ENCODE data around the gene CNNM2. TPM values are rescaled to one million over a fixed set of nuclear protein-coding genes. Genes with fewer than 3 reads are reported as not detected.

Gene CNNM2
- polyA plus RNA-seq, 3 donors = 10.2 to 11.5 (median 10.9) TPM

DNA sequence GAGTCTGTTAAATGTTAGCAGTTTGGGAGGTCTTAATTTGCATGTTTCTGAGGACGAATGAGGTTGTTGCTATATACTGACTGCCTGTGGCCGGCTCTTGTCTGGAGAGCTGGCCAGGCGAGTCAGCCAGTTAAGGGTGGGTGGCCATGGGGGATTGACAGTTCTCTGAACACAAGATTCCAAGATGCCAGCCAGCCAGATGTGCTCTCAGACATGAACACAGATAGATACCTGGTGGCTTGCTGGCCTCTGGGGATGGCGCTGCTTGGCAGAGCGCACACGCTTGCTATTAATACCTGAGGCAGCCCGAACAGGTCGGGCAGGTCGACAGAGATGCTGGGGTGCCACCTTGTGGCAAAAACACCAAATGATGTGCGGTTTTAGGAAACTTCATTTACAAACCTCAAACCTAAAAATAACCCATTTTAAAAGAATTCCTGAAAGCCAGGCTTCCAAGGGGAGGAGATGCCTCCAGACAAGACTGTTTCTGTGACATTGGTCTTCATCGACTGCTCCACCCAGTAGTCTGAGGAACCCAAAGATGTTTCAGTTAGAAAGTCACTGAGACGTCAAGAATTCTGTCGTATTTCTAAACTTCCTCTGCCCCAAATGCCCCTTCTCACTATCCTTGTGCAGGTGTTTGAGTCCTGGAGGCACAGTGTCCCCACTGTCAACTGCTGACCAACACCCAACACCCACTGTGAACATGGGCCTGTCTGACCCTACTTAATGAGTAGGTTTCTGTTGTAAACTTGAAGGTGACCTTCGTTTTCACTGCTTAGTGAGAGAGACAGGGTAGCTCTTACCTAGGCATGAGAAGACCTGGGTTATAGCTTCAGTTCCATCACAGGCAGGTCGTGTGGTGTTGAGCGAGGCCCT lies 151.6 kb downstream of the CNNM2 start:
- peak; percentile 58 for DNase-seq

DNA sequence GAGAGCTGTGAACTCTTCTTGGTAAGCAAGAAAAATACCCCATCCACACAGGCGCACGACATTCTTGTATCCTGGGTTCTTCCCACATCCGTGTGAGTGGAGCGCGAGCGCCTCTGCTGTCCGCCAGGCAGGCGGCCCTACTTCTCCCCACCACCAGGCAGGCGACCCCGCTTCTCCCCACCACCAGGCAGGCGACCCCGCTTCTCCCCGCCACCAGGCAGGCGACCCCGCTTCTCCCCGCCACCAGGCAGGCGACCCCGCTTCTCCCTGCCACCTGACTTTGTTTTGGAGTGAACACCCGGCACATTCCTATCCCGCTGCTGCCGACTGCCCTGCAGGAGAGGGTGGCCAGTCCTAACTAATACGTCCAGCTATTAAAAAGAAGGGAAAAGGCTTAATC lies 154.2 kb downstream of the CNNM2 start:
- DNase-seq = no peak

DNA sequence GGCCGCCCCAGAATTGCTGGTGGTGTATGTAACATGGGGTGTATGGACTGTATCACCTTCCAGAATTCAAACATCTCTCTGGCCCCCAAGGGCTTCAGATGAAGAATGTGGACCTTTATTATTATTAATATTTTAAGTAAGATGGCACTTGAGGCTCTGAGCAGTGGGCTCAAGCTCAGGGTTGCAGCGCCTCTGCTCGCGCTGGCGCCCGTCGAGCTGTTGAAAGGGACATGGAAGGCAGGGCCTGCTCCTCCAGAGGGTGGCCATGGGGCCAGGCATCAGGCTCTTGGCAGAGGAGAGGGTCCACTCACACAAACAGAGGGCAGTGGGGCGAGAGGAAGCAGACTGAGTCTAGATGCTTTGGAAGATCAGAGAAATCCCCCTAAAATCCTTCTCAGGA lies 154.8 kb downstream of the CNNM2 start:
- DNase-seq = no peak

DNA sequence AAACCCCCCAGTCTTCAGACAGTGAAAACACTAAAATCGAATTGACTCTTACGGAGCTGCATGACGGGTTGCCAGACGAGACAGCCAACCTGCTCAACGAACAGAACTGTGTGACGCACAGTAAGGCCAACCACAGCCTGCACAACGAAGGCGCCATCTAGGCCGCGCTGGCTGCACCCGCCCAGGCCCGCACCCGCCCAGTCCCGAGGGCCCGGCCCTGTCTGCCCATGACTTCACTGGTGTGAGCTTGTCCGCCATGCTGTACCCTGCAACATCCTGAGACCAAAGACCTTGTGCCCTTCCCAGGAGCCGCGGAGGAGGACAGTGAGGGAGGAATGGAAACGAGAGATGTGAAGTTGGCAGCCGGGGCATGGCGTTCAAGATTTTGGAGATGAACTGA lies 158.9 kb downstream of the CNNM2 start:
- no peak for DNase-seq

DNA sequence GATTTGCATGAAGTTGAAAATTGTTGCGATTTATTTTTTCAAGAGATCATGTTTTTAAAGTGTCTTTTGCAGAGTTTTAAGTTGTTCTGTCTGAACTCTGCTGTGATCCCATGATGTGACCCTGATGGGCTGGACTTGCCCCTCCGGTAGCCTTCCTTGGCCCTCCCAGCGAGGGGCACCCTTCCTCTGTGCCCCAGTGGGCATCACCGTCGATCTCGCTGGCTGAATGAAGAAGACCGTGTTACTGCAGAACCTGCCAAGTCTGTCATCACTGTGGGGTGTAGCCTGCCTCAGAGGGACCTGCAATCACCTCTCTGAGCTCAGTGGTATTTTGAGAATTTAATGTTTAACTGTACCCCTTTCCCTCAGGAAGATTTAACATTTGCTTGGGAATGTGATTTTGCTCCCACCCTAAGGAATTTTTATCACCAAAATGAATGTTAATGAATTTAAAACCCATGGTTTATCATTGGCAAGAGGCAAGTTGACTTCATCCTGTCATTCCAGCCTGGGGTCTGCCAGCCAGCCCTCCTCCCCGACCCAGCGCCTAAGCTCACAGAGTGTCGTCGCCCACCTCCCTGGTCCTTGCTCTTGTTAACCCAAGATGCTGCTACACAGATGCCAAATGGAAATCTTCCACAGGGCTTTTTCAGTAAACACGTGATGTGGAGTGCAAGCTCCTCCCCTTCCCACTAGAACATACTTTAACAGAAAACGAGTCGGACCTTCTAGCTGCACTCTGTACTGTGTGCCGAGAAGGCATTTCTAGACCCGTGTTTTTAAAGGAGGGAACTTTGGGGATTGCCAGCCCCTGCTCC lies 159.6 kb downstream of the CNNM2 start:
- no peak for DNase-seq

DNA sequence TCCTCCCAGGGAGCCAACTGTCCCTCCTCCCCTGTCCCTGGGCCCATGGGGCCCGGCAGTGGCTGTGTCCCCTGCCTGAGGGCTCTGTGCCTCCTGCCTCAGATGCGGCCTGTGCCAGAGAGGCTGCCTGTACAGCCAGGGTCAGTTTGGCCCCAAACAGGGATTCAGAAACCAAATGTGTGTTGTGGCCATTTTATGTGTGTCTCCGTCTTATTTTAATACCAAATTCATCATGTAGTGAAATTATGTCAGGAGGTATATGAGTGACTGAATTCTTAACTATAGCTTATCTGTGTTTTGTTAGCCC lies 160.2 kb downstream of the CNNM2 start:
- DNase-seq = no peak

DNA sequence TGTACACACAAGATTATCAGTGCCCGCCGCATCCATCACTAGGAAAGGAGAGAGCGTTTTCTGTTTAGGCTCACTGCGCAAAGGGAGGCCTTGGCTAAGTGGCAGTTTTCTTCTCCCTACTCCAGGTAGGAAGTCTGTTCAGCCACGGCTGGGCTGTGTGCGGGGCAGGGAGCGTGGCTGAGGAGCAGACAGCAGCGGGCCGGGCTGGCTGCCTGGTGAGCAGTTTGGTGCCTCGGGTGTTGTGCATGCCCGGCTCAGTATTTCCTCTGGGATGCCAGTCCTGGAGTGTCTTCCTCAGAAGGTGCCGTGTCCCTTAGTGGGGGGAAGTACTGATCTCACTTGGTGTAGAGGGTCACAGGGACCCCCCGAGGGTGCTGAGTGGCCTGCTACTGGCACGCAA lies 160.6 kb downstream of the CNNM2 start:
- DNase-seq = no peak

DNA sequence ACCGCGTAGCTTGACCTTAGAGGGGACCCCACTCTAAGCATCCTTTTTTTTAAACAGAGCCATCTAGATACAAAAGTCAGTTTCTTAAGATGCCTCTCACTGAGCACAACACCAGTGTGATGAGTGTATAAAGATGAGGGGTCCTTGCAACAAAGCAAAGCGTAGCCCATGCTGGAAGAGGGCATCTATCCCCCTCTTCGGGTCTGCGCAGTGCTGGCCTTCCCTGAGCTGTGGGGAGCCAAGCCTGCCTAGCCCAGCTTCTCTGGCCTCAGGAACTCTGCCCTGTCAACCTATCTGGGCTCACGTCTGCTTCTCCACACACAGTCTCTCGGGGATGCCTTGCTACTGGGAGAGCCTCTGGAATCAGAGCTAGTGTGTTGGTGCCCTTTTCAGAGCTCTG lies 161.0 kb downstream of the CNNM2 start:
- DNase-seq = no peak

DNA sequence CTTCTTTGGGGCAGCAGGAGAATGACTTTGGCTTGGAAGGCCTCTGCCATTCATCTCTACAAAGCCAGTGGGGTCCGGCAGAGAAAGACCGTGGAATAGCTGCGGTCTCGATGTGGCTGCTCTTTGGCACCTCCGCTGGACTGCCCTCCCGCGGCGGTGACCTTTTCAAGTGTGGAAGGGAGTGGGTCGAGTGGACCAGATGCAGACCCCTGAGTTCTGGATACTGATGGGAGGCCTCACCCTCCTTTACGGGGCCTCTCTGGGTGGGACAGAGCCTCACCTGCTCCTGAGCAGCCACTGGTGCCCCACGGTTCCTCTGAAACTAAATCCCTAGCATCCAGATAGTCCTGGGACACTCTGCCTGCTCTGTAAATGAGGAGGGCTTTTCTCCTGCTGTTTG lies 161.9 kb downstream of the CNNM2 start:
- no peak for DNase-seq

DNA sequence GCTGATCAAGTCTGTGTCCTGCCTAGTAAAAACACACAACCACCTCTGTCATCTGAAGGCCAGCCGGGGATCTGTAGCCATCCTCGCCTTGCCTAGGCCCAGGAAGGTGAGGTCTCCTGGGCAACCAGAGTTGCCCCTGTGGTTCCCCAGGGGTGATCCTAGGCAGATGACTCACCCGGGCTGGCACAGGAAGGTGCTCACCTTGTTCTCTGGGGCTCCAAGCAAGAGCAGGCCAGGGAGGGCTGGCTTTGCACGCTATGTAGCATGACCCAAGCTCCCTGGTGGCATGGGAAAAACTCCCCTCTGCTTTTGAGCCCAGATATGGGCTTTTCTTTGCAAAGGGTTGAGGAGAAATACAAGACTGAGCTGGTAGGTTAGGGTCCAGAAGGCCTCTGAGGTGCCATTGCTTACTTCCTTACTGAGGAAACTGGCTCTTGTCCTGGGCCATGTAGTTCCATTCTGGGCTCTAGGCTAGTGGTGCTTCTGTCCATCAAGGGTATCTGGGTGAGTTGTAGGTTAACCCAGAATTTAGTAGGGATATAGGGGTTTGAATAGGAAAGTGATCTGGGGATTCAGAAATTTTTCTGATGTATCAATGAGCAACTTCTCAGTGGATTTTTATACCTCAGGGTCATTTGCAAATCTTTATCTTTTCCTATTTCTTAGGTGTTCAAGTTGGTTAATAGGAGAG lies 162.9 kb downstream of the CNNM2 start:
- no peak for DNase-seq

DNA sequence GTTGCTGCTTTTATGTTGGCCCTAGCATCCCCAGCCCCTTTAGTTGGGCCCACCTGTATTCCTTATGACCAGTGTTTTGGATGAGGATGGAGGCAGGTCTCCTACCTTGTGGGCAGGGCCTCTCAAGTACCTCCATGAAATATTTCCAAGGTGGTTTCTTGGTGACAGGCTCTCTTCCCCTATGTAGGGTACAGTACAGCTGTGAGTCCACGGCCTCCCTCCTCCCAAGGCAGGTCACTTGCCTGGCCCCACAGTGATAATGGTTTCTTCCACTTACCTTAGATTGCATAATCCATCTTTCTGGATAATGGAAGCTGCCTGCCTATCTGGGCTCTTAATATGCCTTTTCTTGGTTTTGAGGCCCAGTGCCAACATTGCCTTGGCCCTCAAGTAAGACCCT lies 164.6 kb downstream of the CNNM2 start:
- DNase-seq = no peak

DNA sequence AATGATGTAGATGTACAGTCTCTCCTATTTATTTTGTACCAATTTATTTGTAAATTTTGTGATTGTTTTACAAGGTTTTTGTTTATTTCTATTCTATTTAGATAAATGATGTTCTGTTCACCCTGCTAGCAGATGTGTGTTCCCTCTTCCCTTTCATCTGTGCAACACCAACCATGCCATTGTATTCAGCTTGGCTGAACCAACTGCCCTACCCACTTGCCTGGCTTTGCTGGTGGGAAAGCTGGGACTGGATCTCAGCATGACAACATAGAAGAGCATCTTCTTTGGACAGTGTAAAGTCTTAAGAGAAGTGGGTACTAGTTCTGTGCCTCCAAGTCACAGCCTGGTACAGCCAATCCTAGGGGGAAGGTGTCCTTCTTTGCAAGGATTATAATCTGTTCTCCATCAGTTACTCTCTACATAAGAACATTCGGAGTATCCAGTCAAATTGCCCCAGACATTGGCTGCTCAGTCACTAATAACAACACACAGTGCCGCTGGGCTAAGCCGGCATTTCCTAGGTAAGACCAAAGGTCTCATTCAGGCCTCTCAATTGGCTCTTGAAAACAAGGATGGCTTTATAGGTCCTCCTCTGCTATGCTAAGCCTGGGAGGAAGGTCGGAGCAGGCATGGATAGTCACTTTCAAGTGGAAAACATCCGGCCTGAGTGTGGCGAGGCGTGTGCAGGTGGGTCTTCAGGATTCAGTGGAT lies 165.3 kb downstream of the CNNM2 start:
- DNase-seq = no peak

DNA sequence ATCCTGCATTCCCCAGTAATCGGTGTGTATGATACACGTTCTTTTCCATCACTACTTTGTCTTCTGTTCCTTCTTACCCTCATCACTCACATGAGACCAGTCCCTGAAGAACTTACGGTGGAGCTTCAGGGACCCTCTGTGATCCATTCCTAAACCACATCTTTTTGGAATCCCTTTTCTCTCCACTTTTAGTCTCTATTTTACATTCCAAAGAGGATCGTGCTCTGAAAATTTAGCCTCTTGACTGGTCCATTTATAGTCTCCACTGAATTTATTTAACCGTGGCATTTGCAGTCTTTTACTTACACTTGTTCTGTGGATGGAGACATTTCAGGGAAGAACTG lies 165.9 kb downstream of the CNNM2 start:
- DNase-seq = no peak

DNA sequence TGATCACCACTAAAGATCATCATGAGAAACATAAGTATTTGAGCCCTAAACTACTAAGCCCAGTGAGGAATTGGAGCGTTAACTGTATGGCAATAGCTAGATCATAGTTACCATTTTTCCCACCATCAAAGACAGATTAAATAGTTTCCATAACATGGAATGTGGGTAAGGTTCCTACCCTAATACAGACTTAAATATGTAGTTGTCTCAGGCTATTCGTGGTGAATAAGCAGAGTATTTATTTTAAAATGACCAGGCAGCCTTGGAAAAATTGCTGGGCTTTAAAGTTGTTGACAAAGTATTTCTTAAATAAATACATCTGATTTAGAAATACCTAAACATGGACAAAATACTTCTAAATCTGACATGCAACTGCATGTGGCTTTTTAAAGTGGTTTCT lies 168.2 kb downstream of the CNNM2 start:
- no peak for DNase-seq

DNA sequence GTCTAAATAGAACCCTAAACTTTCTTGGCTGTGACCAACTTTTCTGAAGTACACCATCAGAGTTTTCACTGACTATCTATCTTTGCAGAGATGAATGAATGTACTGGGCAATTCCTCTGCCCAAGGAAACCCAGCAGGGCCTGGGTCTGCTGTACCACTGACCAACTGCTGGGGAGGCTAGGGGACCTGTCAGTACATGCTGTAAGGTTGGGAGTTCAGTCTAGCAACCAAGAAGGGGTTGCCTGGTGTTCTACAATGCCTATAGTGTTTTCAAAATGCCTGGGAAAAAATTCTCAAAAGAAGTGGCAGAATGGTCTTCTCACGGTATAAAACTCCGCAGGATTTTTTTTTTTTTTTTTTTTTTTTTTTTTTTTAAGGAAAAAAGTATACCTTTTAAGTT lies 168.7 kb downstream of the CNNM2 start:
- DNase-seq = no peak

DNA sequence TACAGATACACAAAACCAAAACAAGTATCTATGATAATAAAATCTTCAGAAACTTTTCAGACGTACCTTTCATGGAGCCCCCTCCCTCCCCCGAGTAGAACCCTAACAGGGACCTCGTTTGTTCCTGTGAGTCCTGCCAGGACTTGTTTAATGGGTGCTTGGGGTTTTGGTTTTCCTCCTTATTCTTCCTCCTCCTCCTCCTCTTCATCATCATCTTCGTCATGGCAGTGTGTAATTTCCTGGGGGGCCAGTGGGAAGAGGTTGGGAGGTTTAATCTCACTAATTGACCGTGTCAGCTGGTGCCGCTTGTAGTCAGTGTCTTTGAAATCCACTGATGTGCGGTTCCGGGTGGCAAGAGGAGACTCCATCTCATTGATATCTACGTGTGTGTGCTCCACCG lies 171.4 kb downstream of the CNNM2 start:
- no peak for DNase-seq

DNA sequence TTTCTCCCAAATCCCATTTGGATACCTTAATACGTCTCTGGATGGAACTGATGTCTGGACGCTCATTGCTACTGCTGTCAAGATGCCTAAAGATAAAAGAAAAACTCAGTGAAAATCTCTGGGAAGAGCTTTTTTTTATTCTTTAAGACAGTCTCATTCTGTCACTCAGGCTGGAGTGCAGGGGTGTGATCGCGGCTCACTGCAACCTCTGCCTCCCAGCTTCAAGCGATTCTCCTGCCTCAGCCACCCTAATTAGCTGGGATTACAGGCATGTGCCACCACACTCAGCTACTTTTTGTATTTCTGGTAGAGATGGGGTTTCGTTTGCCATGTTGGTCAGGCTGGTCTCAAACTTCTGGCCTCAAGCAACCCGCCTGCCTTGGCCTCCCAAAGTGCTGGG lies 172.8 kb downstream of the CNNM2 start:
- DNase-seq = no peak

DNA sequence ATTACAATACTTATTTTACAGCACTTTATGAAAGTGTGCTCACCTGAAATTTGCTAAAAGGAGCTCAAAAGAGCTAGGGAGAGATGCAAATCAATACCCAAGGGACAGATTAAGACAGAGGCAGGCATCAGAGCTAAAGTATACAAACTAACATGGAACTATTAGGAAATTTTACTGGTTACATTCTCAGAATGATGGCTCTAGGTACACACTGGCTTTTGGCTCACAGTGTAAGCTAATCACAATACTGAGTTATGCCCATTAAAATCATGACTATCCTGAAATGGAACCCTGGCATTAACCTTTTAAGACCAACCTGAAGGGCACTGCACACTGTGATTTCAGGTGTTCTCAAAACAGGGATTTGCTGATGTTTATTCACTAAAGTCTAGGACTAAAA lies 176.9 kb downstream of the CNNM2 start:
- DNase-seq = no peak

DNA sequence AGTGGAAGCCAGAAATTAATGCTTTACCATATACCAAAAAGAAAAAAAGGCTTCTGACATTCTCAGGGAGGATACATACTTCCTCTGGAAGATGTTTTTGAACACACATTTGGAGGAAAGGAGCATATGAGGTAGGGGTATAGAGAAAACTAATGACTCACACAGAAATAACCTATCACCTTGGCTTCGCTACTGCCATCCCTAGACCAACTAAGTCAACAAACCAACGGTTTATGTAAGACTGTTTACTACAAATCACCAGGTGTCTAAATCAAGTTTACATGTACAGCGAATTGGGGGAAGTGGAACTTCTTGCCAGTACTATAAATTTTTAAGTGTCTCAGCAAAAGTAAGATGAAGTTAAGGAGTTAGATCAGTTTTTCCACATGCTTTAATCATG lies 178.0 kb downstream of the CNNM2 start:
- DNase-seq = no peak

DNA sequence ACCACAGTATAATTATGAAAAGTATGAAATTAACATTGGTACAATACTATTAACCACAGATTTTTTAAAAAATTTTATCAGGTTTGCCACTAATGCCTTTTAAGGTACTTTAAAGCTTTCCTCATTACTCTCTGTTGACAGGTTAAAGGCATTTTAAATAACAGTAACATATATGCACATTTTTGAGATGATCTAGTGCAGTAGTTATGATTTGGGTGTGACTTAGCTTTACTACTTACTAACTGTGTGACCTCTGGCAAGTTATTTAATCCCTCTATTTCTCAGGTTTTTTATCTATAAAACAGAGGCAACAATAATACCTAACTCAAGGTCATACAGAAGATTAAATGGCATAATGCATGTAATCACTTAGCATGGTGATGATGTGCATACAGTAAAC lies 180.1 kb downstream of the CNNM2 start:
- DNase-seq = no peak

DNA sequence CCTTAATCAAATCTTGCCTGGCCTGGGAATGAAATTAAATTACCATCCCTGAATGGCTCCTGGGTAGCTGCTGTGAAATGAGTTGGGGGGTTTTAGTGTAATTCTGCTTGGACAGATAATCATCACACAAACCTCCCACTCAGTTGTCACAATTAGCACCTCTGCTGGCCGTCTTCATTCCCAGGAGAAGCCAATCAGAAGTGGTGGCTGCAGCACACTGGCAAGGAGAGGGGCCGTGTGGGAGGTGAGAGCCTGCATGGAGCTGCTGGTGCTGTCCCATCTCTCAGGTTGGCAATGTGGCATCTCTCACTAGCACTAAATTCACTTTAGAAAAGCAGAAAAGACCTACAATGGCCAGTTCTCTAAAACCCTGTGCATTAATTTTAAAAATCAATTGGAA lies 182.5 kb downstream of the CNNM2 start:
- DNase-seq = no peak

DNA sequence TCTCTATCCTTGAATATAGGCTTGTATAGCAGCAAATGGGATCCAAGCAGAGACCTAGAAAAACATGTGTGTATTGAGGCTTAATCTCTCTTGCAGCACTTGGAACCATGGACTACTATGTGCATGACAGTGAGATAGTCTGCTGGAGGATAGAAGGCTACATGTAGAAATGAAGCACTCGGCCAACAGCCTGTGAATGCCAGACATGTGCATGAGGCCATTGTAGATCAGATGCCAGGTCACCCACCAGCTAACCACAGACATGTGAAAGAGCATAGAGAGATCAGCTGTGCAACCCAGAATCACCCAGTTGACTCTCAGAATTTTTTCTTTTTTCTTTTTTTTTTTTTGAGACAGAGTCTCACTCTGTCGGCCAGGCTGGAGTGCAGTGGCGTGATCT lies 184.1 kb downstream of the CNNM2 start:
- no peak for DNase-seq
